GM12872 (cell line): ENCODE data around the gene UQCR10.

Experiments
- TF ChIP-seq, protein P1 (sequence below): IDR thresholded peaks from 3 replicates; pipeline ENCODE4 v1.5.1; 2011; ENCODE audit warnings: low read depth, mild to moderate bottlenecking, low read length, moderate library complexity; ENCODE audit not compliant: insufficient read depth

UQCR10 gene

DNA sequence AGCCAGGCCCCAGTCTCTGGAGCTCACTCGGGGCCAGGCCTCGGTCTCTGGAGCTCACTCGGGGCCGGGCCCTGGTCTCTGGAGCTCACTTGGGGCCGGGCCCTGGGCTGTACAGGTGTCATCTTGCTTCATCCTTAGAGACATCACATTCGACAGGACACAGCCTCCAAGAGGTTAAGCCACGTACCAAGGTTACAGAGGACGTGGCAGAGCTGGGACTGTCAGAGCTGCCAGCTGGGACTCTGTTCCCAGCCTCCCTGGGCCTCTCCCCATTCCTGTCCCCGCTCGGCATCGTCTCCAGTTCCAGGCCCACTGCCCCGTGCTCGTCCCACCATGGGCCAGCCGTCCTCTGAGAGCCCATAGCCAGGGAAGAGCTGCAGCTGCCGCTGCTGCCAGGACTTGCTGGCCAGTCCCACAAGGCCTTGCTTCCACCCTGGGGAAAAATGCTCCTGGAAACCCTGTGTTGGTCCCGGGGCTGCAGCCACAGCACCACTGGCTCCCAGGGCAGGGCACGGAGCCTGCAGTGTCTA is 27.8 kb upstream of the UQCR10 start:
- TF ChIP-seq, protein P1, sequence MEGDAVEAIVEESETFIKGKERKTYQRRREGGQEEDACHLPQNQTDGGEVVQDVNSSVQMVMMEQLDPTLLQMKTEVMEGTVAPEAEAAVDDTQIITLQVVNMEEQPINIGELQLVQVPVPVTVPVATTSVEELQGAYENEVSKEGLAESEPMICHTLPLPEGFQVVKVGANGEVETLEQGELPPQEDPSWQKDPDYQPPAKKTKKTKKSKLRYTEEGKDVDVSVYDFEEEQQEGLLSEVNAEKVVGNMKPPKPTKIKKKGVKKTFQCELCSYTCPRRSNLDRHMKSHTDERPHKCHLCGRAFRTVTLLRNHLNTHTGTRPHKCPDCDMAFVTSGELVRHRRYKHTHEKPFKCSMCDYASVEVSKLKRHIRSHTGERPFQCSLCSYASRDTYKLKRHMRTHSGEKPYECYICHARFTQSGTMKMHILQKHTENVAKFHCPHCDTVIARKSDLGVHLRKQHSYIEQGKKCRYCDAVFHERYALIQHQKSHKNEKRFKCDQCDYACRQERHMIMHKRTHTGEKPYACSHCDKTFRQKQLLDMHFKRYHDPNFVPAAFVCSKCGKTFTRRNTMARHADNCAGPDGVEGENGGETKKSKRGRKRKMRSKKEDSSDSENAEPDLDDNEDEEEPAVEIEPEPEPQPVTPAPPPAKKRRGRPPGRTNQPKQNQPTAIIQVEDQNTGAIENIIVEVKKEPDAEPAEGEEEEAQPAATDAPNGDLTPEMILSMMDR = no peak

DNA sequence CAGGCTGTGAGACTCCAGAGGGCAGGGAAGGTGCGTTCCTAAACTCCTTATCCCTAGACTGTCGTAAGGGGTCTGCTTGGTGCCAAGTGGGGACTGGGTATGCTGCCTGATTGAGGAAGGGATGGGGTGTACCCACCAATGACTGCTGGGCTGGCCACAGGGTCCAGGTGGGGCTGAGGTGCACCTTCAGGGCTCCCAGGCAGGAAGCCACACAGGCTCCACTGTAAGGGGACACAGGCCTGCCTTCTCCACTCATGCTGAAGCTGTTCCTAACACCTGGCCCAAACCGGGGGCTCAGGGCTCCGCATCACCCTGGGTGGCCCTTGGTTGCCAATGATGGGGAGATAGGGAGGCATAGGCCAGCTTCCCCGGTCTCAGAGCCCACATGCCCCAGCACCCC is 27.0 kb upstream of the UQCR10 start:
- TF ChIP-seq, protein P1 = no peak

DNA sequence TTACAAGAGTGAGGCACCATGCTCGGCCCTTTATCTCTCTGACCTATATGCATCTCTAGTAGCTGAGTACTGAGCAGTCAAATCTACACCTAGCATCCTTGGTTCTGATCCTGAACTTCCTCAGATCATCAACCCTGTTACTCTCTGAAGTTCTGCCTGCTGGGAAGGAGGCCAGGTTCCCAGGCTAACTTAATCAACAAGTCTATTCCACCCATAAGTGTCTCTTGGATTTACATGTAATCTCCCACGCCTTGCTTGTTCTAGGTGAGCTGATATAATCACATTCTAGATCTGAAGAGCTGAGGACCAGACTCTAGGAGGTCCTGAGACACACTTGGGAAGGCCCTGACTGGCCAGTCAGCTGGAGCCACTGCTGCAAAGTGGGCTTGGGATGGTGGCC is 25.2 kb upstream of the UQCR10 start:
- TF ChIP-seq, protein P1 = no peak

DNA sequence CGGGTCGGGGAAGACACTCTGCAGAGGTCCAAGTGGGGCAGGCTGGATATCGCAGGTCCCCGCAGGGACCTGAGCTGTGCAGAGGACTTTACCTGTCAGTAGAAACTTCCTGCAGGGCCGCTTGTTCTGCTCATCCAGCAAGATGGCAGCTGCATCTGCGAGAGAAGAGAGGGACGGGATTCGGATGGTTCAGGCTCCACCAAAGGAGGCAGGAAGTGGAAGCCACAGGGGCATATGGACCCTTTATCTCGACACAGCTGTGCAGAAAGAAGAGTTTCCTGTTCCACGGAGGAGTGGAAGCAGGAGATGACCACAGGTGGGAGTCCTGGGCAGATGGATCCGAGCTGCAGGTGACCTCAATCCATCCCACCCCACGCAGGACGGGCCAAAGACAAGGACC is 24.8 kb upstream of the UQCR10 start:
- TF ChIP-seq, protein P1 = no peak

DNA sequence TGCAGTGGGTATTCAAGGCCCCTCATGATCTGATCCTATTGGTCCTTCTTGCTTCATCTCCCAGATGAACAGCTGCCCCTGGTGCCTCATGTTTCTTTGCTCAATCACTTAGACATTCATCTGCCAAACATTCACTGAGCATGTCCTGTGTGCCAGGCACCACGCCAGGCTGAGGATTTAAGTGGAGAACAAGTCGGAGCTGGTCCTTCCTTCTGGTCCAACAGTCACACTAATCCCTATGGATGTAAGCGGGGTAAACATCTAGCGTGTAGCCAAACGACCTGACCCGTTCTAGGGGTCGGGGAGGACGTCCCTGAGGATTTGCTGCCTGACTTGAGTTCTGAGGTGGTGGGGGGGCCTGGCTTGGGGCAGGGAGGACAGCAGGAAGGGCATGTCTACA is 22.3 kb upstream of the UQCR10 start:
- TF ChIP-seq, protein P1 = no peak

DNA sequence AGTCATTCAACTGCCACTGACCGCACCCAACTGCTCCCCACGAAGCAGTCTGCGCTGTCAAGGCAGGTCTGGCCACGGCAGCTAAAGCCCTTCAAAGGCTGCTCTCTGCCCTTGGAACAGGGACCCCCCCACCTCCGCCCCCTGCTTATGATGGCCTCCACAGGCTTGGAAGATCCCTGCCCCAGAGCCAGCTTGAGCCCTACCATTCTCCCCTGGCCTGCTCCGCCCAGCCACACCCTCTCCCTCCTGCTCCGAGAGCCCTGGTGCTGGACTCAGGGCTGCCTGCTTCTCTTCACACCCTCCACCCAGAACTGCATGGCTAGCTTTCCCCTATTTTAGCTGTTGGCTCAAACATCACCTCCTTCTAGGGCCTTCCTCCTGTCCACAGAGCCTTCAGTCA is 19.3 kb upstream of the UQCR10 start:
- TF ChIP-seq, protein P1 = no peak

DNA sequence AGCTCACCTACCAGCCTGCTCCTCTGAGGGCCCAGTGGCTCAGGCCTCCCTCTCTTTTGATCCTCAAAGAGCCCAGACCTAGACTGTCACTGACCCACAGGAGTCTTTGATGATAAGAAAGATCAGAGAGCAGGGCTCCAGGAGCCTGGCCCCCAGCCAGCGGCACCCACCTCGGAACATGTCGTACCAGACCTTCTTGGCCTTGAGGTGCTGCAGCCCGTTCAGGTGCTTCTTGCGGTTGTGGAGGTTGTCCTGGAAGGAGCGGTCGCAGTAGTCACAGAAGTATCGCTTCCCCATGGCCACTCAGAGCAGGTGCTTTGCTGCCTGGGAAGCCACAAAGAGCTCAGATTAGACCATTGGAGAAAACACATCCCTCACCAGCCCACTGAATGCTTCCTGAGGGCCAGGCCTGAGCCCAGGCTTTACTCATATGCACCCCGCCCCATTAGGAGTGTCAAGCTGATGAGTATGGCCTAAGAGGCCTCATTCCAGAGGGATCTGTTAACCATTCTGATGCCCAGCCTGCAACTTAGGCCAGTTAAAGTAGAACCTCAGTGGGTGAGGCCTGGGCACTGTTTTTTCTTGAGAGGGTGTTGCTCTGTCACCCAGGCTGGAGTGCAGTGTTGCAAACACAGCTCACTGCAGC is 18.8 kb upstream of the UQCR10 start:
- TF ChIP-seq, protein P1 = no peak

DNA sequence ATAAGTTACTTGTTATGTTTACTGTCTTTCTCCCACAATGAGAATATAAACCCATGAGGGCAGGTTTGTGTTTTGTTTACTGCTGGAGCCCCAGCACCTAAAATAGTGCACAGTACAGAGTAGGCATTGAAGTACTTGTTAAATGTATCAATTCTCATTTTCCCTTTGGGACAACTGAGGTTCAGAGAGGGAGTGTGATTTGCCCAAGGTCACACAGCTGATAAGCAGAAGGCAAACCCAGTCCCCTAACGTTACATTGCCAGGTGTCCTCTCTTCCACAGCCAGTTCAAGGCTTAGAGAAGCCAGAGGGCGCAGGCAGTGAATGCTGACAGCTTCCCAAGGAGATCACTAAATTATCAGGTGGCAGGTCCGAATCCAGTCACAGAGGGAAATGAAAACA is 17.1 kb upstream of the UQCR10 start:
- TF ChIP-seq, protein P1 = no peak
